ENCODE measurements around the gene SOD2.

GRCh38 chr6:159691963-159692287 lies 1.1 kb downstream of the SOD2 start:
- no peak for TF ChIP-seq EZH2 (IDR thresholded peaks at IDR 0.05; ENCODE audit: borderline replicate concordance, insufficient read depth, low read depth, low read length, poor library complexity, severe bottlenecking)
- no peak for TF ChIP-seq CTCF (IDR thresholded peaks at IDR 0.05)

Data from B cell (primary cell).